MM.1S (cell line): ENCODE data around the gene APH1B.

Experiments used
- EZH2 ChIP-seq: fragments of 300-600 bp; sonication (generic); optimal IDR thresholded peaks from 2 replicates; pipeline ENCODE3; 2017; ENCODE audit warnings: low read depth, mild to moderate bottlenecking, antibody characterized with exemption, low read length, mixed read lengths
- EZH2phosphoT487 ChIP-seq: fragments of 300-600 bp; sonication (generic); IDR thresholded peaks from 2 replicates; pipeline ENCODE4 v1.6.1; 2018; ENCODE audit warnings: antibody characterized with exemption, low read length
- TF ChIP-seq, protein P1 (sequence below): fragments of 300-600 bp; sonication (generic); IDR thresholded peaks from 2 replicates; pipeline ENCODE4 v1.5.1; 2016; ENCODE audit warnings: antibody characterized with exemption, low read length, mixed read lengths

DNA sequence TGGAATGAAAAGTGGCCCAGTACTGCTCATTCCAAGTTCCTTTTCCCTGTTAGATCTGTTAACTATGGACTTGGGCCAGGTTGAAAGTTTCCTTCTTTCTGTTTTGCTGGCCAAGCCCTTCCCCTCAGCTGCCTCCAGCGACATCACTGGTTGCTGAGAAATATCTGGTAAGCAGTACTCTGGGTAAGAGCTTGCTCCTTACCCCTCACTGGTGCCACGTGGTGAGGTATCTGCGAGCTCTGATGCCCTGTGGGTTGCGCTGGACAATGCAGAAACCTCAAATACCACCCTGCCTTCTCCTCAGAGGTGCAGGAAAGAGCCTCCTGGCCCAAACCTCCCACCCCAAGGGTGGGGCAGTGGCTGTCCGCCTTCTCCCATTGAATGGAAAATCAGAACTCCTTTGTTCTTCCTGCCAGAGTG lies 42.9 kb upstream of the APH1B start:
- TF ChIP-seq, protein P1, sequence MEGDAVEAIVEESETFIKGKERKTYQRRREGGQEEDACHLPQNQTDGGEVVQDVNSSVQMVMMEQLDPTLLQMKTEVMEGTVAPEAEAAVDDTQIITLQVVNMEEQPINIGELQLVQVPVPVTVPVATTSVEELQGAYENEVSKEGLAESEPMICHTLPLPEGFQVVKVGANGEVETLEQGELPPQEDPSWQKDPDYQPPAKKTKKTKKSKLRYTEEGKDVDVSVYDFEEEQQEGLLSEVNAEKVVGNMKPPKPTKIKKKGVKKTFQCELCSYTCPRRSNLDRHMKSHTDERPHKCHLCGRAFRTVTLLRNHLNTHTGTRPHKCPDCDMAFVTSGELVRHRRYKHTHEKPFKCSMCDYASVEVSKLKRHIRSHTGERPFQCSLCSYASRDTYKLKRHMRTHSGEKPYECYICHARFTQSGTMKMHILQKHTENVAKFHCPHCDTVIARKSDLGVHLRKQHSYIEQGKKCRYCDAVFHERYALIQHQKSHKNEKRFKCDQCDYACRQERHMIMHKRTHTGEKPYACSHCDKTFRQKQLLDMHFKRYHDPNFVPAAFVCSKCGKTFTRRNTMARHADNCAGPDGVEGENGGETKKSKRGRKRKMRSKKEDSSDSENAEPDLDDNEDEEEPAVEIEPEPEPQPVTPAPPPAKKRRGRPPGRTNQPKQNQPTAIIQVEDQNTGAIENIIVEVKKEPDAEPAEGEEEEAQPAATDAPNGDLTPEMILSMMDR, result no peak
- no peak for TF ChIP-seq EZH2
- no peak for TF ChIP-seq EZH2phosphoT487
